HG02763 (cell line): ENCODE data around the gene KCNMB3.
"Not testable (repeated sequence)": the region's sequence is repeated elsewhere in the genome, so short reads cannot be mapped to it uniquely, and the experiment has no call there.

Source experiments
- ATAC-seq: cut with Tn5 transposase; IDR thresholded peaks from one replicate; pipeline ENCODE4 v1.9.1; 2021; ENCODE audit warnings: mild to moderate bottlenecking, moderate library complexity; ENCODE audit not compliant: unreplicated experiment

The KCNMB3 gene, protein sequence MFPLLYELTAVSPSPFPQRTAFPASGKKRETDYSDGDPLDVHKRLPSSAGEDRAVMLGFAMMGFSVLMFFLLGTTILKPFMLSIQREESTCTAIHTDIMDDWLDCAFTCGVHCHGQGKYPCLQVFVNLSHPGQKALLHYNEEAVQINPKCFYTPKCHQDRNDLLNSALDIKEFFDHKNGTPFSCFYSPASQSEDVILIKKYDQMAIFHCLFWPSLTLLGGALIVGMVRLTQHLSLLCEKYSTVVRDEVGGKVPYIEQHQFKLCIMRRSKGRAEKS

DNA sequence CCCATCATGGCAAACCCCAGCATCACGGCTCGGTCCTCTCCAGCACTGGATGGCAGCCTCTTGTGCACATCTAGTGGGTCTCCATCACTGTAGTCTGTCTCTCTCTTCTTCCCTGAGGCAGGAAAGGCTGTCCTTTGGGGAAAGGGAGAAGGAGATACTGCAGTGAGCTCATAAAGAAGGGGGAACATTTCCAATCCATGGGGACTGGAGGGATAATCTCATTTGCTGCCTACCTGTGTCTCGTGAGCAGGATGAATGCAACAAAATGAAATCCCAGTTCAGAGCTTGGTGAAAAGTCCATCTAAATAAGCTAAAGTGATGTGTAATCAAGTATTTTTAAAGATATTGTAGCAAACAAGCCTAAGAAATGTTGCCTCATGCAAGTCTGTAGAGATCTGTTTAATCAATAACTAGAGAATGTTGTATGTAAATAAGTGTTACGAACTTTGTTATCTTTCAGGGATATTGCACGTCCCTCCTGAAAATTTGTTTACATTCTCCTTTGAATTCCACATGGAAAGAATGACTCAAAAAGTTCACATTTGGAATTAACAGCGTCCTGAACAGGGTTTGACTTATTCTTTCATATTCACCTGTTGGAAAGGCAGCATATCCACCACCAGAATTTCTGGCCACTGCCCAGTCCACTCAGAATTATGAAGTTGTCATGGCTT is at the start of gene KCNMB3:
Gene KCNMB3 (minus strand): TSS at position 312 of the 674 bp plus-strand sequence. CDS start 124 bp downstream, at position 188.
- no peak for ATAC-seq

DNA sequence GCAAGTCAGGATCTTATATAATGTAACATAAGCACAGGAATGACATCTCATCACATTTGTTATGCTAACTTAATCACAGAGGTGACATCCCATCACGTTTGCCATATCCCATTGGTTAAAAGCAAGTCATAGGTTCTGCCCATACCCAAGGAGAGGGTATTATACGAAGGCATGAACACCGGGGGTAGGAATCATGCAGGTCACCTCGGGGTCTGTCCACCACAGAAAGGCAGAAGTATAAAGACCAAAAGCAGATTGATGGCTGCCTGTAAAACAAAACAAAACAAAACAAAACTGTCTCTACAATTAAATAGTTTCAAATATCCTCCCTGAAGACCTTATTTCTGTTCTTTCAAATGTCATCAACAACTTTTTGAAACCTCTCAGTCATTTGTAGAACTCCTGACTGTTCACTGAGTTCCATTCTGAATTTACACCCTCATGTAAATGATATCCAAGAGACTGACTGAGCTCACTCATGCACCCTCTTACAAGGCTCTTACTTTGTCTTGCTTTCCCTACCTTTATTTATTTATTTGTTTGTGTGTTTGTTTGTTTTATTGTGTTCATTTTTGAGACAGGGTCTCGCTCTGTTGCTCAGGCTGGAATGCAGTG is 49.2 kb upstream of the KCNMB3 start:
- ATAC-seq, result no peak

DNA sequence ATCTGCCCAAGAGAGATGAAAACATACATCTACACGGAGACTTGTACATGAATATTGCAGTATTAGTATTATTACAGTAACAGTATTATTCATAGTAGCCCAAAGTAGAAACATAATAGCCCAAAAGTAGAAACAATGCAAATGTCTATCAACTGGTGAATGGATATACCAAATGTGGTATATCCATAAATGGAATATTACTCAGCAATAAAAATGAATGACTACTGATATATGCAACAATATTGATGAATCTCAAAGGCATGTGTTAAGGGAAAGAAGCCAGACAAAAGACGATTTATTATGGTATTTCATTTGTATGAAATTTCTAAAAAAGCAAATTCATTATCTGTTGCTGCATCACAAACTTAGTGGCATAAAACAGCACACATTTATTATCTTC is 48.4 kb upstream of the KCNMB3 start:
- ATAC-seq, result no peak

DNA sequence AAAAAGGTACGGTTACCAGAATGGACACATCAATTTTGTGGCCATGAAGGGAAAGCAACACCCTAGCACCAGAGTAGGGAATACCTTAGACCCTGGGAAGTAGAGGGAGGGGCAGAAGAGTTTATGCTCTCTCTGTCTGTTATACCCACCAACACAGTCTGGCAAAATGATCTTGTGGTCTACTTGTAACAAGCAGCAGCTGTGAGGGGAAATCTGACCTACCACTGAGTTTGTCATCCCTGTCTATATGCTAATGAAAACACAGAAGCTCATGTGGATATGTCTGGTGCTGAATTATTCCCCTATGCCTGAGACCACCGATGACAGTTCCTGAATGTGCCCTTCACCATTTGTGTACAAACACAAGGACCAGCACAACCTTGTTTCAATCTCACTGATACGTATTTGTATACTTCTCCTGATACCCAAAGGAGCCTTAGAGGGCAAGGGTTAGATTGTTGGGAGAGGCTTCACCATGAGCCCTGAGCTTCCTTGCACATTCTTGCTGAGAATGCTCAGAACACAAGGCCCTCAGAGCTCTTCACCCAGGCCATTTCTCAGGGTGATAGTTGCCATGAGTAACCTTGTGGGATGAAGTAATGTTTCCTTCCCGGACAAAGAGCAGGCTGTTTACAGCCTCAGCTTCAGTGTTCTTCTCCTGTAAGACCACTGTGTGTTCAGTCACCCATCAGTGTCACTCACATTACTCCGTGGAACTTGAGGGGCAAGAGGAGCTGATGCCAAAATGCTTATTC is 47.2 kb upstream of the KCNMB3 start:
- ATAC-seq, result no peak

DNA sequence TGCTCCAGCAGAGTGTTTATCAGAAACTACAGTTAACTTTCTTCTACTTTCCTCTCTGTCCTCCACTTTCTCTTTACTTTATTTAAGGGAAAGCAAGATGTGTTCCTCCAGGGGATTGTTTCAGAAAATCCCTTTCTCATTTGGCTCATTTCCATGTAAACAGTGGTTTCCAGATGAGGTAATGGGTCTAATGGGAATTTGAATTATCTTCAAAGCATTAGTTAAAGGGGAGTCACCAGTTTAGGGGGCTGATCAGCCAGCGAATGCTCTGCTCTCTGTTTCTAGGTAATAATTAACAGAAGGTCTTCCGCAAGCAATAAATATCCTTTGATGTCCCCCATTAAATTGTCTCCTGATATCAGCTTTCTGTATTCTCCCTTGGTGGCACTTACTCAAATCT is 41.5 kb upstream of the KCNMB3 start:
- ATAC-seq, result no peak

DNA sequence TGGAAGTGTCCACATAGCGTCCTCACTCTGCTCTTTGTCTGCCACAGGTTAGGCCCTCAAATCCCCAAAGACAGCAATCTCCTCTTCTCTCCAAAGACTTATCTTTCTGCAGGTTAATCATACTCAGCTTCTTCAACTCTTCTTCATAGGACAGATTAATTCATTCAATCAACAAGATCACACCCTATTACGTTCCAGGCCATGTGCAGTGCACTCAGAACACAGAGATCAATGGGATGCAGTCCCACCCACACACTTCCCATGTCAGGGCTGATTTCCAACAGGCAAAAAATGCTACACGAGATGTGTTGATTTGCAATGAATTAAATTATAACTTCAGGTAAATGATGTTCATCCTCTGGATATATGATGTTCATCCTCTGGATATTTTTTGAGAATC is 38.4 kb upstream of the KCNMB3 start:
- ATAC-seq, result no peak

DNA sequence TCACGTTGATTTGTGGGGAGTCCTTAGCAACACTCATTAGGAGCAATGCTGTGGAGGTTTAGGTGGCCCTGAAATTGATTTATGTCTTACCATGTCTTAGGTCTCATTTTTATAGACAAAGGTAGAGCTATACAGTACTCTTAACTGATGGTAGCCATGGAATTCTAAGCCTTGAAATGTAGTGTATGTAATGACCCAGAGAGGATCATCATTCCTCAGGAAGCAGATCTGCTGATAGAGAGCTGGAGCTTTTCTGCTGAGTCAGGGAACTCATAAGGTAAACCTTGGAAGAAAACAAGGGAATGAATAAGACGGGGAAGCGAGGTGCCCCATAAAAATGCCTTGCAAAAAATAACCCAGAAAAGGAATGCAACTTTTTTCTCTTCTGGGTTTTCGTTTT is 37.9 kb upstream of the KCNMB3 start:
- ATAC-seq, result no peak

DNA sequence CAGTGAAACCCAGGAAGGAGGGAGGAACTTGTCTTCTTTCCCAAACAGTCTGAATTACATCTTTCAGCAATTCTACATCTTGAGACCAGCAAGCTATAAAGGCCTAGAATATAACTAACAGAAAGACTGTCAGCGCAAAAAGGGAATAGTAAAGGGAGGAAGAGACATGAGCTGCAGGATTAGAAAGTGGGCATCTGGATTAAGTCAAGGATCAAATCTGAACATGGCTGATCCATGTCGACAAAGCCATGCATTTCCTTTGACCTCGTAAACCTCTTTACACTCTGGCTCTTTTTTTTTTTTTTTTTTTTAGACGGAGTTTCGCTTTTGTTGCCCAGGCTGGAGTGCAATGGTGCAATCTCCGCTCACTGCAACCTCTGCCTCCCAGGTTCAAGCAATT is 35.4 kb upstream of the KCNMB3 start:
- no peak for ATAC-seq

DNA sequence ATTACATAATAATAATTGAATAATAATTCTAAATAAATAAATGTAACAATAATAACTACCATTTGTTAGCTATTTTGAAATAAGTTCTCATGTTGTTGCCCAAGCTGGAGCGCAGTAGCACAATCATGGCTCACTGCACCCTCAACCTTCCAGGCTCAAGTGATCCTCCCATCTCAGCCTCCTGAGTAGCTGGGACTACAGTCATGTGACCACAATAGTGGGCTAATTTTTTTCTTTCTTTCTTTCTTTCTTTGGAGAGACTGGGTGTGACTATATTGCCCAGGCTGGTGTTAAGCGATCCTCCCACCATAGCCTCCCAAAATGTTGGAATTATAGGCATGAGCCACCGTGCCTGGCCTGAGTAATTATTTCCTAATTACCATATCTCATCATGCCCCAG is 30.9 kb upstream of the KCNMB3 start:
- no peak for ATAC-seq

DNA sequence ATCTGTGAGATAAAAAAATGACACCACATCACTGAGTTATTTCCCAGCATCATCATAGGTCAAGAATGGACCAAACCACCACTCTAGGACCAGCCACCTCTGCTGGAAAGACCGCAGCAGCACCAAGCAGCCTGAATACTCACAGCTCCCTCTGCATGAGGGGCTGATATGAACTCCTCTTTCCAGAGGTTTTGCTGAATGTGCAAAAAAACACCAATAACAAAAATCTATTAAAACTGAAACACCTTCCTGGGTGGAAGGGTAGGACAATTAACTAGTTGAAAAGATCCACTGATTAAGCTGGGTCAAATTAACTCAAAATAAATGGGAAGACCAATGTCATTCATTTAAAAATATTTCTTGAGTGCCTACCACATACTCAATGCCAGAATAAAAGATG is 28.9 kb upstream of the KCNMB3 start:
- ATAC-seq, result no peak

DNA sequence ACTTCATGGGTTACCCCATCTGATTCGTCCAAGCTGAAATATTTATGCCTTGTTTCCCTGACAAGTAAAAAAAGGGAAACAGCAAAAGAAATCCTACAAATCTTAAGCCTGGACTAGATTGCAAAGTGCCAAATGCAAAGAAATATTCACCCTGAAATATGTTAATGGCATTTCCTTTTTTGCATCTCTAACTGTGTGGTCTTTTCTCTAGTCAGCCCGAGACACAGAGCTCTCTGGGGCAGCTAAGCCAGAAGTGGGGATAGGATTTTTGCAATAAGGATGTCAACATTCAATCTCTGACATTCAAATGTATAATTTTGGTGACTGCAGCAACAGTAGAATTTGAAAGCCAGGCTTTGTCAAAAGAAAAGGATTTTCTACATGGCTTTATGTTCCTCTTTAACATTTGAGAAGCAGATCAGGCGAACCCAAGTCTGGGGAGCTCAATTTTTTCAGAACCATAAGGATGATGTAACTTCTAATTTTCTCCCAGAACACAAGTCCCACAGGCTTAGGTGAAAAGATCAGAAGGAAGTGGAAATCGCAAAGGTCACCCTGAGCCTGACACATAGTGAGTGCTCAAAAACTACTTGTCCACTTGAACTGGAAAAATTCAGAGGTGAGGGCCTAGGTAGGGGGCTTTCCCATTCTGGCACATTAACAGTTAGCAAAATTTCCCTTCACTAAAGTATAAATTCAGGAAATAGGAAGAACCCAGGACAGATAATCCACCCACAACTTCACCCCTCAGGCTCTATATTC is 28.2 kb upstream of the KCNMB3 start:
- ATAC-seq, result no peak

DNA sequence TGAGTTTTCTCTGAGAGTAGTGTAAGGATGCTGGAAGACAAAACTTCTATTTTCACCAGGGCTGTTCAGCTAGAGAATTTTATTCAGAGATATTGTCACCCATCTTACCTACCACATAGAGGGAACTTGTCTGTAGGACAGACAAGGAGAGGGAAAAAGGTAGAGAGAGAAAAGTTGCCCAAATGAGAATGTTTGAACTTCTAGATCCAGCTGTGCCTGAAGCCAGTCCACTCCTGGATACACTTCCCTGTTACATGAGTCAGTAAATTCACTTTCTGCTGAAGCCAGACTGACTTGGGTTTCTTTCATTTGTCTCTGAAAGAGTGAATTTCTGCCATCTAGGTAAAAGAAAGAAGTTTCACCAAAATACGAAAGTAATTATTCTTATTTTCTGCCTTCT is 27.2 kb upstream of the KCNMB3 start:
- ATAC-seq, result no peak

DNA sequence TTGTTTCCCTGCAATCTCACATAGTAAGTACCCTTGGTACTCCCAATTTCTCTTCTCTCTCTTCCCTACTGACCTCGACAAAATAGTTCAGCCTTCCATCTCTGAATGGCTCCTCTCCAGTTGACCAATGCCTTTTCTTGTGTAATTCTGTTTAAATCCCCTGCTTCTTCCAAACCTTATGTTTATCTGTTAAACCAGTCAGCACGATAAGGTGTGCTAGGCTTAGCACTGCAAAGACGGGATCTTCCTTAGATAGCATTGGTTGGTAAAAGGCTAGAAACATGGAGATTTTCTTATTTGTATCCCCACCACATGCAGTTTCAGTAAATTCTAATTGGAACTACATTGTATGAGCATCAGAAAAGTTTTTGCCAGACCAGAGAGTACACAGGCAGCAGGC is 25.8 kb upstream of the KCNMB3 start:
- ATAC-seq, result no peak

DNA sequence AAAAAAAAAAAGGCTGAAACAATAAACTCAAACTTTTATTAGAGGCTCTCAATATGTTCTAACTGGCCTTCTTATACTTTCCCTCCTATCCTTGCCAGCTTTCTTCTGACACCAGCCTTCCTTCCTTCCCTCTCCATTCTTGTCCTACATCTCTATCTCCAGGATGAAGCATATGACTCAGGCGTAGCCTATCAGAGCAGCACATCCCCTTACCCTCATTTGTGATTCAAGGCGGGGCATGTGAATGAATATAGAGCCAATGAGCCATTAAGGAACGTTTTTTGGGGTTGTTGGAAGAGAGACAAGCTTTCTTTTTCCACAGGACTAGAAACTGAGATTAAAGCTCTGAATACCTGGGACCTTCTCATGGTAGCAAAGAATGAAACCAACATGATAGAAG is 25.1 kb upstream of the KCNMB3 start:
- ATAC-seq, result no peak

DNA sequence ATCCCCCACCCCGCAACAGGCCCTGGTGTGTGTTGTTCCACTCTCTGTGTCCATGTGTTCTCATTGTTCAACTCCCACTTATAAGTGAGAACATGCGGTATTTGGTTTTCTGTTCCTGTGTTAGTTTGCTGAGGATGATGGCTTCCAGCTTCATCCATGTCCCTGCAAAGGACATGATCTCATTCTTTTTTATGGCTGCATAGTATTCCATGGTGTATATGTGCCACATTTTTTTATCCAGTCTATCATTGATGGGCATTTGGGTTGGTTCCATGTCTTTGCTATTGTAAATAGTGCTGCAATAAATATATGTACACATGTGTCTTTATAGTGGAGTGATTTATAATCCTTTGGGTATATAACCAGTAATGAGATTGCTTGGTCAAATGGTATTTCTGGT is 23.5 kb upstream of the KCNMB3 start:
- not testable (repeated sequence) for ATAC-seq

DNA sequence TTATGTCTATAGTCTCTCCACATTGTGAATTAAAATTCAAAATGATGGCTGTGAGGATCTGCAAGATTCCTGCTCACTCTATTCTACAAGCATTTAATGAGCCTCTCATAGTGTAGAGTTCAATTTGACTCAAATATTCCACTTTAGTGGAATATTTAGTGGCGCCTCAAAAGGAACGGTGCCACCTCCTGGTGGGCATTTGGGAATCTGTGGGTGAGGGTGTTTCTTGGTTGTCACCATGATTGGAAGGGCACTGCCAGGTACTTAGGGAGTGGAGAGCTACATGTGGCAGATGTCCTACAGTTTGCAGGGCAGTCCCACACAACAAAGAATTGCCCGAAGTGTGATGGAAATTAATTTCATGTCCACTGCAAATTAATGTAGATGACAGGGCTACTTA is 21.5 kb upstream of the KCNMB3 start:
- ATAC-seq, result no peak

DNA sequence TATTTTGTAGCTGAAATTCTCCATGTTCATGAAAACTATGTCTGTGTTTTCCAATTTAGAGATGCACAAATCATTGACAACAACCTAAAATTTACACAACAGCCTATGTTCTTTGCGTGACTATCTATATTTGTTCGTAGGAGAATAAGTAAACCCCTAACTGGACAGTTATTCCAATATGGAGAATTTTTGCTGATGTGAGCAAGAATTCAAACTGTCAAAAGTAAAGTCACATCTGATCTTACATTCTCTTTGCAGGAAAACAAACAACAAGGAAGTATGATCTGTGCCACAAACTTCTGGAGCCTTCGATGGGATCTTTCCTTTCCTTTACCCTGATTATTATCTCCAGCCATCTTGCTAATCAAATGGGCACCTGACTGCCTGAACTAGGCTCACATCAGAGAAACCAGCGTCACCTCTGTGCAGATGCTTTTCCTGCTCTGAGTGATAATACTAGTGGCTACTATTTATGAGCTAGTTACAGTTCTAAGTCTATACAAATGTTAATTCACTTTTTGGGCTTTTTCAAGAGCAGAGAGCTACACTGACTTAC is 18.3 kb upstream of the KCNMB3 start:
- ATAC-seq, result no peak

DNA sequence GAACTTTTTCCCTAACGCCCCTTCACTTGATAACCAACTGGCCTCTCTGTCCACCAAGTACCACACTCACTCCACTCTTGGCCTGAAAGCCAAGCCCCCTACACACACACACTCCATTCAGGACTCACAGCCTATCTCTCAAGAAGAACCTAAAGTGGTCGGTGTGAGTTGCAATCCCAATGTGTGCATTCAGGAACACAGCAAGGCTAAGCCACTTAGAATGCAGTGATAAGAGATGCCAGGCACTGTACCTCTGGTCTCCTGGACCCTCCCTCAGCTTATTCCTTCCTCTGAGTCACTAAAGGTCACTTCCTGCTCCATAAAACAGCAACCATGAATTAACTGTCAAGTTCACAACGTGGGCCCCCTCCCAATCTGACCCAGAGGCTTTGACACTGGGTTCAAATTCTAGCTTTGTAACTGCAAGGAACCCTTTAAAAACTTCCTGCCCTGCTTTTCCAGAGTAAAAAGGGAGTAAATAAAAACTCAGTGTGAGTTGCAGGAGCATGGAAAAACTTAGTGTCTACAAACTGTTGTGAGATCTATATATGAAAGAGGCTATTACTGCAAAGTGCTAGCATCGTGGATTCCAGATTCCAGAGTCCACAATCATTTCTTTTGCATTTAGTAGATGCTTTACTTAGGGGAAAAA is 17.6 kb upstream of the KCNMB3 start:
- no peak for ATAC-seq

DNA sequence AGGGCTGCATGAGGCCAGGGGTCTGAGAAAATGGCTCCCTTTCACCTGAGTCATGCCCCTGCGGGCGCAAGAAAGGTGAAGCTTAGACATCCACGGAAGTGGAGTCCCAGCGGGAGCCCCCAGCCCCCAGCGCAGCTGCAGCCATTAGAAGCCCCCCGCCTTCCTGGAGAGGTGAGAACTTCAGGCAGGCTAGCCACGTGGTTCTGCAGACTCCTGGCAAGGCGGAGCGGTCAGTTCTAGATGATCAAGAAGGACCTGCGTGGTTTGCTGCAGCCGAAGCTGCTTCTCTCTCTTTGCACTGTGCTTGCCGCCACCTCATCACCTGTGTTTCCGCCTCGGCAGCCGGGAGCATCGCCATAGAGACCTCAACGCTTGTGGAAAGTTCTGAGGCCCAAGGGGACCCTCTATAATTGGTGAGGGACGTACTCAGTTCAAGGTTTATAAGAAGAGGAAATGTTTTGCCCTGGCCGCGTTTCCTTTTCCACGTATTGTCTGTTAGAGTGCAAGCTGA is 15.8 kb upstream of the KCNMB3 start:
- ATAC-seq, result no peak

DNA sequence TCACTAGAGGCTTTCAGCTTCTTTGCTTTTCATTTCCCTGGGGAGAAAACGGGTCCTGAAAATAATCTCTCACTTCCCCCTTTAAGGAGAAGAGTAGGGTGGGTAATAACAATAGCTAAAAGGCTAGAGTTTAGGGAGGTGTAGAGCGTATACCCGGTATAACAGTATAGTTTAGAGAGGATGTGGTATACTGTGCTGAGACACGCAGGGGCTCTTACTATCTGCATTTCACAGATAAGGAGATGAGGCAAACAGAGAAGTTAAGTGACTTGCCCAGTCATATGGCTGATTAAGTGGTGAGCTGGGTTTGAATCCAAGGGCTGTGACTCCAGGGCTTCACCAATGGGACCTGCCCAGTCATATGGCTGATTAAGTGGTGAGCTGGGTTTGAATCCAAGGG is 15.0 kb upstream of the KCNMB3 start:
- ATAC-seq, result no peak
